Hindlimb muscle (tissue), 1 donor: ENCODE measurements around the gene HRH4. TPM values are rescaled to one million over a fixed set of nuclear protein-coding genes. Genes with fewer than 3 reads are reported as not detected.

Experiments
- DNase-seq: peaks from one replicate; pipeline ENCODE4 v3.0.0-alpha.2; 2013
- polyA plus RNA-seq: library from polyadenylated mRNA; unstranded; fragments of 120-200 nt; gene quantifications from one replicate; pipeline ENCODE4 v1.2.1, GENCODE V29; 2013; ENCODE audit not compliant: insufficient read length

Gene HRH4
- polyA plus RNA-seq: 0.06 TPM

- no peak for DNase-seq
Measured at GRCh38 chr18:24460388-24460787, at the start of gene HRH4. Gene HRH4 (plus strand): TSS chr18:24460637. CDS start chr18:24460729, 92 bp downstream.

GRCh38 chr18:24413148-24413547 lies 47.3 kb upstream of the HRH4 start:
- DNase-seq: no peak

- no peak for DNase-seq
Measured at GRCh38 chr18:24414349-24415003, 46.0 kb upstream of the HRH4 start.

GRCh38 chr18:24417480-24417879 lies 43.0 kb upstream of the HRH4 start:
- DNase-seq: no peak

- DNase-seq: no peak
Measured at GRCh38 chr18:24420551-24420950, 39.9 kb upstream of the HRH4 start.

GRCh38 chr18:24421831-24422230 lies 38.6 kb upstream of the HRH4 start:
- DNase-seq: no peak

GRCh38 chr18:24426073-24426397 lies 34.4 kb upstream of the HRH4 start:
- DNase-seq: no peak

GRCh38 chr18:24426398-24427294 lies 33.8 kb upstream of the HRH4 start, which contains the start of gene IMPACT:
Gene IMPACT (plus strand): TSS chr18:24426670. CDS start chr18:24426757, 87 bp downstream.
- DNase-seq: peak; percentile 83

GRCh38 chr18:24427484-24427883 lies 33.0 kb upstream of the HRH4 start:
- DNase-seq: no peak

- DNase-seq: no peak
Measured at GRCh38 chr18:24428709-24429108, 31.7 kb upstream of the HRH4 start.

- no peak for DNase-seq
Measured at GRCh38 chr18:24429188-24429587, 31.2 kb upstream of the HRH4 start.

- no peak for DNase-seq
Measured at GRCh38 chr18:24432618-24433017, 27.8 kb upstream of the HRH4 start.

- no peak for DNase-seq
Measured at GRCh38 chr18:24436939-24437338, 23.5 kb upstream of the HRH4 start.

- DNase-seq: no peak
Measured at GRCh38 chr18:24443870-24444269, 16.6 kb upstream of the HRH4 start.

GRCh38 chr18:24446453-24446852 lies 14.0 kb upstream of the HRH4 start:
- no peak for DNase-seq

GRCh38 chr18:24446953-24447538 lies 13.4 kb upstream of the HRH4 start:
- no peak for DNase-seq

GRCh38 chr18:24447961-24448360 lies 12.5 kb upstream of the HRH4 start:
- no peak for DNase-seq

GRCh38 chr18:24456549-24456948 lies 3.9 kb upstream of the HRH4 start:
- DNase-seq: no peak

GRCh38 chr18:24459772-24460171 lies 665 bp upstream of the HRH4 start:
- DNase-seq: no peak

- DNase-seq: no peak
Measured at GRCh38 chr18:24461996-24462395, 1.6 kb downstream of the HRH4 start.

GRCh38 chr18:24462838-24463775 lies 2.7 kb downstream of the HRH4 start:
- no peak for DNase-seq

- no peak for DNase-seq
Measured at GRCh38 chr18:24465486-24465885, 5.0 kb downstream of the HRH4 start.
